H9 (cell line): ENCODE data around the gene ARNT2. TPM values are rescaled to one million over a fixed set of nuclear protein-coding genes. Genes with fewer than 3 reads are reported as not detected.

Experiments used
- DNase-seq: peaks from one replicate; pipeline ENCODE4 v3.0.0-alpha.2; 2017
- H2AFZ ChIP-seq: one replicate; pipeline ENCODE4 v1.6.1; 2013; ENCODE audit warnings: mild to moderate bottlenecking, low read length, control low read depth, moderate library complexity
- H2AK5ac ChIP-seq: 2 replicates; pipeline ENCODE4 v1.6.1; 2013; ENCODE audit warnings: low read length, control low read depth, mixed read lengths; ENCODE audit not compliant: insufficient read length
- H2BK120ac ChIP-seq: one replicate; pipeline ENCODE4 v1.6.1; 2013; ENCODE audit warnings: low read depth, mild to moderate bottlenecking, low read length, control low read depth, inconsistent platforms; ENCODE audit not compliant: poor library complexity, severe bottlenecking
- H2BK12ac ChIP-seq: 2 replicates; pipeline ENCODE4 v1.6.1; 2013; ENCODE audit warnings: low read length, control low read depth, mixed read lengths, low read depth; ENCODE audit not compliant: insufficient read length
- H2BK15ac ChIP-seq: 2 replicates; pipeline ENCODE4 v1.6.1; 2013; ENCODE audit warnings: low read depth, low read length, control low read depth
- H2BK20ac ChIP-seq: one replicate; pipeline ENCODE4 v1.6.1; 2013; ENCODE audit warnings: low read depth, mild to moderate bottlenecking, low read length, control low read depth, inconsistent platforms; ENCODE audit not compliant: poor library complexity, severe bottlenecking
- H2BK5ac ChIP-seq: 2 replicates; pipeline ENCODE4 v1.6.1; 2013; ENCODE audit warnings: low read length, control low read depth, mixed read lengths; ENCODE audit not compliant: insufficient read length
- H3K14ac ChIP-seq: 2 replicates; pipeline ENCODE4 v1.6.1; 2013; ENCODE audit warnings: low read length, control low read depth; ENCODE audit not compliant: insufficient read depth
- H3K18ac ChIP-seq: 2 replicates; pipeline ENCODE4 v1.6.1; 2013; ENCODE audit warnings: low read depth, mild to moderate bottlenecking, mixed read lengths, low read length, control low read depth; ENCODE audit not compliant: insufficient read length
- H3K23ac ChIP-seq: 2 replicates; pipeline ENCODE4 v1.6.1; 2013; ENCODE audit warnings: low read length, control low read depth, mixed read lengths, low read depth; ENCODE audit not compliant: insufficient read length
- H3K23me2 ChIP-seq: 2 replicates; pipeline ENCODE4 v1.6.1; 2013; ENCODE audit warnings: low read depth, mild to moderate bottlenecking, mixed read lengths, low read length, control low read depth; ENCODE audit not compliant: insufficient read length, poor library complexity, severe bottlenecking
- H3K27ac ChIP-seq: 2 replicates; pipeline ENCODE4 v1.5.1; 2013; ENCODE audit warnings: low read length, control low read depth, mixed read lengths, low read depth; ENCODE audit not compliant: insufficient read length
- H3K27me3 ChIP-seq: 2 replicates; pipeline ENCODE4 v1.6.1; 2013; ENCODE audit warnings: low read length, control low read depth, inconsistent platforms; ENCODE audit not compliant: insufficient read depth
- H3K4ac ChIP-seq: 2 replicates; pipeline ENCODE4 v1.6.1; 2013; ENCODE audit warnings: low read depth, mild to moderate bottlenecking, control low read depth, inconsistent platforms, low read length, moderate library complexity
- H3K4me1 ChIP-seq: 2 replicates; pipeline ENCODE4 v1.6.1; 2013; ENCODE audit warnings: low read length, control low read depth, inconsistent platforms; ENCODE audit not compliant: insufficient read depth
- H3K4me2 ChIP-seq: 2 replicates; pipeline ENCODE4 v1.6.1; 2013; ENCODE audit warnings: low read length, control low read depth, mixed read lengths; ENCODE audit not compliant: insufficient read length, insufficient read depth
- H3K56ac ChIP-seq: 2 replicates; pipeline ENCODE4 v1.6.1; 2013; ENCODE audit warnings: low read depth, mild to moderate bottlenecking, mixed read lengths, low read length, control low read depth; ENCODE audit not compliant: insufficient read length
- H3K79me1 ChIP-seq: 2 replicates; pipeline ENCODE4 v1.6.1; 2013; ENCODE audit warnings: low read depth, mild to moderate bottlenecking, moderate library complexity, low read length, control low read depth, inconsistent platforms; ENCODE audit not compliant: insufficient read depth, poor library complexity, severe bottlenecking
- H3K79me2 ChIP-seq: 2 replicates; pipeline ENCODE4 v1.6.1; 2013; ENCODE audit warnings: low read length, control low read depth, inconsistent platforms; ENCODE audit not compliant: insufficient read depth
- H3K9ac ChIP-seq: 2 replicates; pipeline ENCODE4 v1.6.1; 2013; ENCODE audit warnings: low read length, control low read depth, mixed read lengths; ENCODE audit not compliant: insufficient read length; ENCODE audit errors: extremely low read depth
- H3K9me3 ChIP-seq: one replicate; pipeline ENCODE4 v1.6.1; 2013; ENCODE audit warnings: low read depth, low read length, inconsistent platforms; ENCODE audit not compliant: control insufficient read depth
- H3T11ph ChIP-seq: one replicate; pipeline ENCODE4 v1.6.1; 2013; ENCODE audit warnings: mild to moderate bottlenecking, low read length, control low read depth, inconsistent platforms
- H4K20me1 ChIP-seq: one replicate; pipeline ENCODE4 v1.6.1; 2013; ENCODE audit not compliant: control insufficient read depth, insufficient read length, insufficient read depth
- H4K5ac ChIP-seq: 2 replicates; pipeline ENCODE4 v1.6.1; 2013; ENCODE audit warnings: low read depth, mild to moderate bottlenecking, mixed read lengths, low read length, control low read depth; ENCODE audit not compliant: insufficient read length
- H4K8ac ChIP-seq: replicated peaks from 2 replicates; pipeline ENCODE4 v1.6.1; 2013; ENCODE audit warnings: low read length, control low read depth, mixed read lengths, low read depth; ENCODE audit not compliant: insufficient read length
- H4K91ac ChIP-seq: 2 replicates; pipeline ENCODE4 v1.6.1; 2013; ENCODE audit warnings: low read depth, mild to moderate bottlenecking, moderate library complexity, mixed read lengths, low read length, control low read depth; ENCODE audit not compliant: insufficient read length
- H3K27ac Mint-ChIP-seq, 3 experiments: 2 replicates in 2 of 3; 3 replicates in 1 of 3; pipeline ENCODE4 v1.8.0; 2020 to 2021; ENCODE audit warnings: mixed read lengths in 3 of 3, mild to moderate bottlenecking in 1 of 3, moderate library complexity in 1 of 3
- H3K27me3 Mint-ChIP-seq: 2 replicates; pipeline ENCODE4 v1.8.0; 2021; ENCODE audit warnings: low read depth, mild to moderate bottlenecking, moderate library complexity, mixed read lengths
- H3K36me3 Mint-ChIP-seq, 3 experiments: 2 replicates in 2 of 3; 3 replicates in 1 of 3; pipeline ENCODE4 v1.8.0; 2020 to 2021; ENCODE audit warnings: low read depth in 3 of 3, mixed read lengths in 3 of 3; ENCODE audit not compliant: insufficient read depth in 1 of 3
- H3K4me1 Mint-ChIP-seq, 2 experiments: 2 replicates each; pipeline ENCODE4 v1.8.0; 2020; ENCODE audit warnings: mixed read lengths in 2 of 2
- H3K4me3 Mint-ChIP-seq, 2 experiments: 2 replicates in 1 of 2; 3 replicates in 1 of 2; pipeline ENCODE4 v1.8.0; 2020 to 2021; ENCODE audit warnings: mild to moderate bottlenecking in 2 of 2, mixed read lengths in 2 of 2, moderate library complexity in 1 of 2
- H3K9me3 Mint-ChIP-seq, 2 experiments: 2 replicates in 1 of 2; 3 replicates in 1 of 2; pipeline ENCODE4 v1.8.0; 2020; ENCODE audit warnings: mild to moderate bottlenecking in 2 of 2, mixed read lengths in 2 of 2, moderate library complexity in 1 of 2
- CTCF ChIP-seq: fragments of 200-600 bp; sonication (generic); conservative IDR thresholded peaks from 3 replicates; pipeline ENCODE4 v1.8.0; 2021; ENCODE audit warnings: antibody characterized with exemption, mild to moderate bottlenecking
- WGBS: extraction: QIAGEN DNeasy Blood & Tissue Kit; methylation state at CpG from one replicate; pipeline ENCODE4 v1.1.7; 2013; ENCODE audit warnings: missing lambda C conversion rate, low lambda C conversion rate, mixed read lengths; ENCODE audit not compliant: insufficient read length; ENCODE audit errors: extremely low coverage; 5-methylcytosine and 5-hydroxymethylcytosine counted together
- total RNA-seq: library from RNA; stranded (reverse); gene quantifications from 2 replicates; pipeline ENCODE4 v1.2.1, GENCODE V29; 2021

ARNT2 gene
- total RNA-seq, 1 experiment from 2014 or later, result 10.5 TPM

GRCh38 chr15:80440024-80440423, 35.8 kb downstream of the ARNT2 start:
- no peak overlapping the region for H4K5ac ChIP-seq
- H3T11ph ChIP-seq, result no peak overlapping the region
- no peak overlapping the region for H2BK20ac ChIP-seq
- no peak overlapping the region for H4K91ac ChIP-seq
- H2BK120ac ChIP-seq, result no peak overlapping the region
- H4K20me1 ChIP-seq, result no peaks in the 10 kb centered on the region
- H2BK15ac ChIP-seq, result no peak overlapping the region
- H3K23me2 ChIP-seq, result no peaks in the 10 kb centered on the region
- H3K56ac ChIP-seq, result no peak overlapping the region
- no peak overlapping the region for H3K14ac ChIP-seq
- no peak overlapping the region for H3K4me2 ChIP-seq
- H3K27ac Mint-ChIP-seq, result no peak overlapping the region
- no peak overlapping the region for H2AFZ ChIP-seq
- H3K18ac ChIP-seq, result no peak overlapping the region
- H2BK12ac ChIP-seq, result no peak overlapping the region
- no peak for DNase-seq
- no peak overlapping the region for H3K9ac ChIP-seq
- H4K8ac ChIP-seq, result no peak overlapping the region
- no peaks in the 10 kb centered on the region for H3K79me1 ChIP-seq
- no peak overlapping the region for H2AK5ac ChIP-seq
- H2BK5ac ChIP-seq, result no peak overlapping the region
- H3K4ac ChIP-seq, result no peak overlapping the region
- WGBS, result no CpG with 5 or more reads among the region's 3 CpGs
- no peak overlapping the region for H3K4me3 Mint-ChIP-seq
- H3K79me2 ChIP-seq, result no peaks in the 10 kb centered on the region
- no peaks in the 10 kb centered on the region for H3K27me3 Mint-ChIP-seq
- H3K9me3 ChIP-seq, result no peaks in the 10 kb centered on the region
- H3K9me3 Mint-ChIP-seq, result no peaks in the 10 kb centered on the region
- no peaks in the 10 kb centered on the region for H3K27me3 ChIP-seq
- peaks cover 5 to 11% of the 10 kb centered on the region in 2 experiments; a peak in 3 of 4 replicates for H3K4me1 Mint-ChIP-seq
- no peak overlapping the region for H3K27ac ChIP-seq
- no peak overlapping the region for H3K23ac ChIP-seq
- H3K36me3 Mint-ChIP-seq, result no peaks in the 10 kb centered on the region
- no peak for TF ChIP-seq CTCF
- H3K4me1 ChIP-seq, result no peaks in the 10 kb centered on the region
